Mesodermal cell (in vitro differentiated cells): Measurements from ENCODE around the gene LRRC27.

ENCODE experiments used
- H3K27ac ChIP-seq: 2 replicates; pipeline ENCODE4 v1.7.0; 2013; ENCODE audit warnings: mild to moderate bottlenecking, low read depth, low read length, moderate library complexity; ENCODE audit not compliant: severe bottlenecking
- H3K36me3 ChIP-seq: 2 replicates; pipeline ENCODE4 v1.7.1; 2013; ENCODE audit warnings: mild to moderate bottlenecking, low read length, moderate library complexity; ENCODE audit not compliant: control insufficient read depth, insufficient read depth
- H3K4me1 ChIP-seq: one replicate; pipeline ENCODE4 v1.7.1; 2013; ENCODE audit warnings: mild to moderate bottlenecking, low read length; ENCODE audit not compliant: insufficient read depth, control insufficient read depth, poor library complexity, severe bottlenecking
- H3K4me3 ChIP-seq: 2 replicates; pipeline ENCODE4 v1.7.0; 2013; ENCODE audit warnings: low read length, control low read depth, mild to moderate bottlenecking; ENCODE audit not compliant: insufficient read depth, poor library complexity, severe bottlenecking; ENCODE audit errors: extremely low read depth
- H3K9me3 ChIP-seq: 2 replicates; pipeline ENCODE4 v1.7.1; 2013; ENCODE audit warnings: mild to moderate bottlenecking, low read length, moderate library complexity; ENCODE audit not compliant: control insufficient read depth
- WGBS, 2 experiments: methylation state at CpG; one replicate each; pipeline ENCODE4 v1.1.5; 2013; ENCODE audit warnings: missing lambda C conversion rate in 2 of 2; ENCODE audit not compliant: insufficient coverage in 2 of 2; 5-methylcytosine and 5-hydroxymethylcytosine counted together

LRRC27 gene

DNA sequence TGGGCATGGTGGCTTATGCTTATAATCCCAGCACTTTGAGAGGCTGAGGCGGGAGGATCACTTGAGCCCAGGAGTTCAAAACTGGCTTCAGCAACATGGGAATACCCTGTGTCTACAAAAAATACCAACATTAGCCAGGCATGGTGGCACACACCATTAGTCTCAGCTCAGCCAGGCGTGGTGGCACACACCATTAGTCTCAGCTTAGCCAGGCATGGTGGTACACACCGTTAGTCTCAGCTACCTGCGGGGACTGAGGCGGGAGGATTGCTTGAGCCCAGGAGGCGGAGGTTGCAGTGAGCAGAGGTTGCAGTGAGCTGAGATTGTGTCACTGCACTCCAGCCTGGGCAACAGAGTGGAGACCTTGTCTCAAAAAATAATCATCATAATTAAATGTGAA, 9.0 kb downstream of the LRRC27 start:
- Histone ChIP-seq H3K36me3 (peaks cover 36% of the 10 kb centered on the region), H3K27ac (no peak overlapping the region), H3K9me3 (no peaks in the 10 kb centered on the region), H3K4me3 (no peak overlapping the region), H3K4me1 (peaks cover 7% of the 10 kb centered on the region)
- 96 to 100% methylated on average over 1 to 6 of the region's 6 CpGs for WGBS, 2 experiments

DNA sequence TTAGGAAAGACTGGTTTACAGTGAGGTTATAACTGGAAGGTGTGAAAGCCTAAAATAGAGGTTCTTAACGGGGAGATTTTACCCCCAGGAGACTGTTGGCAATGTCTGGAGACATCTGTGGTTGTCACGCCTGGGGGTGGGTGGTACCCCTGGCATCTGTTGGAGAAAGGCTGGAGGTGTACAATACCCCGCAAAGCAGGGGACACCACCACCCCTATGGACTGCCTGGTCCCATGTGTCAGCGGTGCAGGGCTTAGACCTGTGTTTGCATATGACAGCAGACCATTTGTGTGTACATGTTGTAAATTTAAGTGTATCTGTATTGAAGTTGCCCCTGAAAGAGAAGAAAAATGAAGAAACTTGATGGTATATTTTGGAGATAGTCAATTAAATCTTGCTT, 9.8 kb downstream of the LRRC27 start:
- Histone ChIP-seq H3K27ac (no peak overlapping the region), H3K4me3 (no peak overlapping the region), H3K9me3 (no peaks in the 10 kb centered on the region), H3K36me3 (peaks cover 37% of the 10 kb centered on the region), H3K4me1 (no peaks in the 10 kb centered on the region)
- 88 to 96% methylated on average over 3 of the region's 4 CpGs for WGBS, 2 experiments

DNA sequence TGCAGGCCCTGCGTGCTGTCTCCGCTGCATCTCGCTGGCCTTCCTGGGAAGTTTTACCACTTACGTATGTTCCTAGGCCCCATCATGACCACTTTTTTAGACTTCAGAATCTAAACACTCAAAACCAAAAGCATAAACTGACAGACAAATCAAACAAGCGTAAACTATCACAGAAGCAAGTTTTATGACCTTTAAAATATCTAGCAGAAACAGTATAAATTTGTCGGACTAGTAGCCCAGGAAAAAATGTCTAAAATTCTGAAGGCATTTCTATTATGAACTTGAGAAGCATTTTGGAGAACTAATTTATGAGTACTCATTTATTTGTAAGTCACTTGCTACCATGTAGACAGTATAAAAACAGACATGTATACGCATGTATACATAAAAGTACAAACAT, 10.6 kb downstream of the LRRC27 start:
- H3K4me3 ChIP-seq = no peak overlapping the region
- H3K27ac ChIP-seq = no peak overlapping the region
- peaks cover 37% of the 10 kb centered on the region for H3K36me3 ChIP-seq
- H3K4me1 ChIP-seq = no peaks in the 10 kb centered on the region
- 96 to 97% methylated on average over 4 to 6 of the region's 7 CpGs for WGBS, 2 experiments
- no peaks in the 10 kb centered on the region for H3K9me3 ChIP-seq

DNA sequence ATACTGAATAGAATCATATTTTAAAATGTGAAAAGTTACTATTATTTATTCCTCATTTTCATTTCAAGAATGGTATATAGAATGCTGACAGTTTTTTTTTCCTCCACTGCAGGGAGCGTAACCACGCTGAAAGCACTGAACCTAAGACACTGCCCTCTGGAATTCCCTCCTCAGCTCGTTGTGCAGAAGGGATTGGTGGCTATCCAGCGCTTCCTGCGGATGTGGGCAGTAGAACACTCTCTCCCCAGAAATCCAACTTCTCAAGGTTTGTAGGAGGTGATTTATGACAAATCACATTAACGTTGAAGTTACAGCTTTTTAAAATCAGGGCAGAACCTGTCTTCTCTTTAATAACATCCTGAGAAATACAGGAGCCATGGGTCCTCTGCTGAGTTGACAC, 12.4 kb downstream of the LRRC27 start:
- 90% methylated on average over 1 of the region's 6 CpGs; no CpG with 5 or more reads in 1 of the 2 experiments for WGBS, 2 experiments
- no peaks in the 10 kb centered on the region for H3K9me3 ChIP-seq
- H3K4me1 ChIP-seq = no peaks in the 10 kb centered on the region
- peaks cover 26% of the 10 kb centered on the region for H3K36me3 ChIP-seq
- no peak overlapping the region for H3K4me3 ChIP-seq
- no peak overlapping the region for H3K27ac ChIP-seq

GRCh38 chr10:132345345-132345744, 13.4 kb downstream of the LRRC27 start:
- 91 to 94% methylated on average over 5 to 7 of the region's 7 CpGs for WGBS, 2 experiments
- Histone ChIP-seq H3K9me3 (no peaks in the 10 kb centered on the region), H3K27ac (no peak overlapping the region), H3K4me3 (no peak overlapping the region), H3K4me1 (no peaks in the 10 kb centered on the region), H3K36me3 (peaks cover 17% of the 10 kb centered on the region)

DNA sequence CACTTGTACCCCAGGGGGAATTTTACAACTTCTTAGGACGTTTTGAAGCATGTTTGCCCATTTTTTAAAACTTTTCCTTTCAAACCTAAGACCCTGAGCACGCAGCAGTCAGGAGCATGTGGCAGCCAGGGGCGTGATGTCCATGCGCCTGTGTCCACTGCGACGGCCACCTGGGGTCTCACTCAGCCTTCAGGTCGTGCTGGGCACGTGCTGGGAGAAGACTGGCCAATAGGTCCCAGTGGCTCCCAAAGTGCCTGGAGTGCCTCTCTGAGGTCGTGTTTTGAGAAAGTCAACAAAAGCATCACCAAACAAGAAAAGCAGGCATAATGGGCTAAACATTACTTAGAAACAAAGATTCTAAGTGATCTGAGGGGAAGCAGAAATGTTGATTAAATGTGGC, 14.8 kb downstream of the LRRC27 start:
- H3K36me3 ChIP-seq = peaks cover 16% of the 10 kb centered on the region
- no peak overlapping the region for H3K27ac ChIP-seq
- 92 to 95% methylated on average over 8 to 9 of the region's 9 CpGs for whole genome bisulfite sequencing, 2 experiments
- no peaks in the 10 kb centered on the region for H3K4me1 ChIP-seq
- H3K9me3 ChIP-seq = no peaks in the 10 kb centered on the region
- H3K4me3 ChIP-seq = no peak overlapping the region

DNA sequence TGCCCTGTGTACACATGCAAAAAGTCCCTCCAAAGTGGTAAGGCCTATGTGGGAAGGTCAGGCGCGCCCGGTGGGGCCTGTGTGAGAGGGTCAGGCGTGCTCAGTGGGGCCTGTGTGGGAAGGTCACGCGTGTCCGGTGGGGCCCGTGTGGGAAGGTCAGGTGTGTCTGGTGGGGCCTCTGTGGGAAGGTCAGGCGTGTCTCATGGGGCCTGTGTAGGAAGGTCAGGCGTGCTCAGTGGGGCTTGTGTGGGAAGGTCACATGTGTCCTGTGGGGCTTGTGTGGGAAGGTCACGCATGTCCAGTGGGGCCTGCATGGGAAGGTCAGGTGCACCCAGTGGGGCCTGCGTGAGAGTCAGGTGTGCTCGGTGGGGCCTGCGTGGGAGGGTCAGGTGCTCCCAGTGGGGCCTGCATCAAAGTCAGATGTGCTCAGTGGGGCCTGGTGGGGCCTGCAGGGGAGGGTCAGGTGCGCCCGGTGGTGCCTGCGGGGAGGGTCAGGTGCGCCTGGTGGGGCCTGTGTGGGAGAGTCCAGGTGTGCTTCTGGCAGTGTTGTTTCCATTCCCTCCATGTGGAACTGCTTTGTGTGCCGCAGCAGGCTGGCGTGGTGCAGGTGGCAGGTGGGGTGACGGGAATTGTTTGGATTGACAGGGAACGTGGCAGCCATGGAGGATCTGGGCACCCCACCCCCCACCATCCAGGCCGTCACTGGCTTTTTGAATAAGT, 15.4 kb downstream of the LRRC27 start:
- Histone ChIP-seq H3K4me3 (no peak overlapping the region), H3K27ac (no peak overlapping the region), H3K9me3 (no peaks in the 10 kb centered on the region), H3K36me3 (peaks cover 13% of the 10 kb centered on the region), H3K4me1 (no peaks in the 10 kb centered on the region)
- 95 to 96% methylated on average over 17 to 18 of the region's 23 CpGs for WGBS, 2 experiments

DNA sequence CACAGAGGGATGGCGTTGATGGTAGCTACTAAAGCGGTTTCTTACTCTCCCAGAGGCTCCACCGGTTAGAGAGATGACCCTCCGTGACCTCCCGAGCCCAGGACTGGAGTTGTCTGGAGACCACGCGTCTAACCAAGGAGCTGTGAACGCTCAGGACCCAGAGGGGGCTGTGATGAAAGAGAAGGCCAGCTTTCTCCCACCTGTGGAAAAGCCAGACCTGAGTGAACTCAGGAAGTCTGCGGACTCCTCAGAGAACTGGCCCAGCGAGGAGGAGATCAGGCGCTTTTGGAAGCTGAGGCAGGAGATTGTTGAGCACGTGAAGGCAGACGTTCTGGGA, 15.9 kb downstream of the LRRC27 start:
- H3K27ac ChIP-seq = no peak overlapping the region
- 80 to 92% methylated on average over 13 of the region's 13 CpGs for WGBS, 2 experiments
- no peak overlapping the region for H3K4me3 ChIP-seq
- no peaks in the 10 kb centered on the region for H3K4me1 ChIP-seq
- H3K36me3 ChIP-seq = peaks cover 12% of the 10 kb centered on the region
- H3K9me3 ChIP-seq = no peaks in the 10 kb centered on the region

DNA sequence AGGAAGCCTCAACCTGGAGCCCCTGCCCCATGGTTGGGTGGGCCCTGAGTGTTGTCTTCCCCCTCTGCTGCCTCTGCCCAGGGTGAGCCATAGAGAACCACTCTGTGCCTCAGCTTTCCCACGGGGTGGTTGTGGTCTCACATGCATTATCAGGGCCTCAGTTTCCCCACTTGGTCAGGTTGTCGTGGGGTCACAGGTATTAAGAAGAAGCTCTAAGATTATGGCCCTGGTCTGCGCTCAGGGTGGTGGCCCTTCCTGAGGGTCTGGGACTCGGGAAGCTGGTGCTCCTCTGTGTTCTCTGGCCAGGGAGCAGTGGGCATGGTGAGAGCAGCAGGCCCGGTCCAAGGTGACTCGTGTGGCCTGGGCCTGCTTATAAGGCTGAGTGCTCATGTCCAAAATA, 17.8 kb downstream of the LRRC27 start:
- Histone ChIP-seq H3K36me3 (peaks cover 7% of the 10 kb centered on the region), H3K9me3 (no peaks in the 10 kb centered on the region), H3K4me1 (no peaks in the 10 kb centered on the region), H3K4me3 (no peak overlapping the region), H3K27ac (no peak overlapping the region)
- WGBS, 2 experiments = 93 to 96% methylated on average over 4 to 6 of the region's 6 CpGs

- Histone ChIP-seq H3K4me1 (no peaks in the 10 kb centered on the region), H3K9me3 (no peaks in the 10 kb centered on the region), H3K4me3 (no peak overlapping the region), H3K36me3 (peaks cover 4% of the 10 kb centered on the region), H3K27ac (no peak overlapping the region)
- 88 to 98% methylated on average over 9 to 11 of the region's 11 CpGs for WGBS, 2 experiments
Observed at GRCh38 chr10:132350391-132350790, 18.4 kb downstream of the LRRC27 start.

GRCh38 chr10:132350946-132351345, 19.0 kb downstream of the LRRC27 start:
- Histone ChIP-seq H3K9me3 (no peaks in the 10 kb centered on the region), H3K4me1 (no peaks in the 10 kb centered on the region), H3K4me3 (no peak overlapping the region), H3K36me3 (peaks cover 2% of the 10 kb centered on the region), H3K27ac (no peak overlapping the region)
- 88 to 95% methylated on average over 16 to 17 of the region's 17 CpGs for WGBS, 2 experiments
